Measurements from ENCODE around the gene ANXA8. TPM values are rescaled to one million over a fixed set of nuclear protein-coding genes. Genes with fewer than 3 reads are reported as not detected.
"Not testable (repeated sequence)": the region's sequence is repeated elsewhere in the genome, so short reads cannot be mapped to it uniquely, and the experiment has no call there.

The ANXA8 gene, protein sequence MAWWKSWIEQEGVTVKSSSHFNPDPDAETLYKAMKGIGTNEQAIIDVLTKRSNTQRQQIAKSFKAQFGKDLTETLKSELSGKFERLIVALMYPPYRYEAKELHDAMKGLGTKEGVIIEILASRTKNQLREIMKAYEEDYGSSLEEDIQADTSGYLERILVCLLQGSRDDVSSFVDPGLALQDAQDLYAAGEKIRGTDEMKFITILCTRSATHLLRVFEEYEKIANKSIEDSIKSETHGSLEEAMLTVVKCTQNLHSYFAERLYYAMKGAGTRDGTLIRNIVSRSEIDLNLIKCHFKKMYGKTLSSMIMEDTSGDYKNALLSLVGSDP
- under 0.01 TPM in 1 of 2 replicates, not detected in the other for total RNA-seq

DNA sequence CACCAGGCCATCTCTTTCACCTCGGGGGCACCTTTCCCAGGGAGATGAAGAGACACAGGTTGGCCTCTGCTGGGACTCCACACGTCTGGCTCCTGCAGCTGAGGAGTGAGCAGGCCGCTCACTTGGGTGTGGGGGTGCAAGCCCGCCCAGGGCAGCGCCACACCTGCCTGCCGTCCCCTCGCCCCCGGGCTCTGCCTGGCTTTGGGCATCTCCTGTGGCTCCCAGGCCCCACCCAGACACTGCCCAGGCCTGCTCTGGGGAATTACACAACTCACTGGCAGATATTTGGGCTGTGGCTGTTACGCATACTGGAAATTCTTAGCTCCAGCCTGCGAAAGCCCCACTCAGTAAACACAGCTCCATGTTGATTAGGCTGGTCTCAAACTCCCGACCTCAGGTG lies at the start of gene ANXA8:
ANXA8 (minus strand) TSS at position 193 of the 400 bp plus-strand sequence; CDS start at position 11, 182 bp downstream.
- not testable (repeated sequence) for DNase-seq (ENCODE audit: low read depth in 2 of 2)

DNA sequence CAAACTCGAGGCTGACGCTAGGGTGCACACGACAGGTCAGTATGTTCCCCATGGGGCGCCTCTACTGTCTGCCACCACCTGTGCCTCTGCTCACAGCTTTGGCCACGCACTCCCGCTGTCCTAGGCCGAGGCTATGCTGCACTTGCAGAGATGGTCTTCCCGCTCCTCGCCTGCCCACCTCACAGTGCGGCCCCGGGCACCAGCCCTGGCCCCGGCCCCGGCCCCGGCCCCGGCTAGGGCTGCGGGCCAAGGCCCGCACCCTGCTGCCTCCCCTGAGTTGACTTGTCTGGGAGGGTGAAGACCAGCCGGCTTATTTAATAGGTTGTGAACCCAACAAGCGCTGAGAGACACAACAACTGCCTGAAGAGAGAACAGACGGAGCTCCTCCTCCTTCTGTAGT lies 39.6 kb upstream of the ANXA8 start, which contains the start of gene AGAP9:
AGAP9 (minus strand) TSS at position 164 of the 400 bp plus-strand sequence; CDS start at position 52, 112 bp downstream.
- not testable (repeated sequence) for DNase-seq (ENCODE audit: low read depth in 2 of 2)

DNA sequence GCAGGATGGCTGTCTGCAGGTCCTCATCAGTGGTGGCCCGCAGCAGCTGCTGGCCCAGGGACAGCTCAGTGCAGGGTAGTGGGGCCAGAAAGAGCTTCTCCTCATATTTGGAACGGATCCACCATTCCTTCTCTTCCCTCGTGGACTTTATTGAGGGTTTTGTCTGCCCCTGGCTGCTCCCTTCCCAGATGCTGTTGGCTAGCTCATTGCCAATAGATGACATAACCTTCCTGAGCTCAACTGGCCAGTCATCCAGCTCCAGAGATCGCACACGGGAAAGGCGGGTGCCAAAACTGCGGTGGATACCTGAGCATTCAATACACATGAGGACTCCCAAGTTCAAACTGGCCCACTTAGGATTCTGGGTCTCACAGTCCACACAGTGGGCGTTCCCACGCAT lies 18.4 kb upstream of the ANXA8 start:
- not testable (repeated sequence) for DNase-seq (ENCODE audit: low read depth in 2 of 2)

DNA sequence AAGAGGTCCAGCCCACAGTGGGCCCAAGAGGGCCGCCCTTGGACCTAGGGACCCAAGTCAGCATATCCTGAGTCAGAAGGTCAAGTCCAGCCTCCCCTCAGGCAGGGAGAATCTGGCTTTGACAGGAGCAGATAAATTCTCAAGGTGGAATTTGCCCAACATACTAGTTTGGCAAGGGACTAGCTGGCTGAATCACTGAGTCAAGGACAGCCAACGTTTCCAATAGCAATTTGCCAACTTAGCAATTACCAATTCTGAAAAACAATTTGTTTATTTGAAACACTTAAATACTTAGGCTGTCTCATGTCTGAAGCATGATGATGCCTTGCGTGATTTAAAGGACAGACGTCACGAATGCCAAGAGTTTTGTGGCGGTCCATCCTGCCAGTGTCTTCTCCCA lies 10.3 kb upstream of the ANXA8 start:
- not testable (repeated sequence) for DNase-seq (ENCODE audit: low read depth in 2 of 2)

DNA sequence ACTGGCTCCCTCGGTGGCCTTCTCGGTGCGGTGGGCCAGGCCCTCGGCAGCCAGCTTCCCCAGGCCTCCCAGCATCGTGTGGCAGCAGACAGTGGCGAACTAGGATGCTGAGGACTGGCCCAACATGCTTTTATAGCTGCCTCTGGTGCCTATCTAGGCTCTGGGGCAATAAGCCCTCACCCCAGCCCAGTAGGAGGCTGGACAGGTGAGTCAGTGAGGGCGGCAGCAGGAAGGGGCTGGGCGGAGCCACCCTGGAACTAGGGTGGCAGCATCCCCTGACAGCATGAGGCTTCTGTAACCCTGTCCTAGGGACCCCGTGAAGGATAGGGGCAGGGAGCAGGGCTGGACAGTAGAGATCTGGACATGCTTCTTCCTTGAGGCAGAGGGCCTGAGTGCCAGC lies 7.7 kb upstream of the ANXA8 start, which contains the start of gene FAM25G:
FAM25G (minus strand) TSS at position 101 of the 400 bp plus-strand sequence; CDS start at position 75, 26 bp downstream.
- not testable (repeated sequence) for DNase-seq (ENCODE audit: low read depth in 2 of 2)

DNA sequence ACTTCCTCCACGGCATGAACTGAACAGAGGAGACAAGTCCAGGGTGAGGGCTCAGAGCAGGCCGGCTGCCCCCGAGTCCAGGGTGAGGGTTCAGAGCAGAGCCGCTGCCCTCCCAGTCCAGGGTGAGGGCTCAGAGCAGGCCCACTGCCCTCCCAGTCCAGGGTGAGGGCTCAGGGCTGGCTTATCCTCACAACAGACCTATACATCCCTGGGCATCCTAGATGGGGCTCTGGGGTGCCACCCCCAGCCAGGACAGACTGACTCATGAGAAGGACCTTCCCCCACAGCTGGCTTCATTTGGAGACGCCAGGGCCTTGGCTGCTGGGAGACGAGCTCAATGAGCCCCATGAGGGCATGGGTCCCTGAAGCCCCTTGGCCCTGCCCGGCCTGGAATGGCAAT lies 5.7 kb upstream of the ANXA8 start:
- DNase-seq (ENCODE audit: low read depth in 2 of 2), result not testable (repeated sequence)

DNA sequence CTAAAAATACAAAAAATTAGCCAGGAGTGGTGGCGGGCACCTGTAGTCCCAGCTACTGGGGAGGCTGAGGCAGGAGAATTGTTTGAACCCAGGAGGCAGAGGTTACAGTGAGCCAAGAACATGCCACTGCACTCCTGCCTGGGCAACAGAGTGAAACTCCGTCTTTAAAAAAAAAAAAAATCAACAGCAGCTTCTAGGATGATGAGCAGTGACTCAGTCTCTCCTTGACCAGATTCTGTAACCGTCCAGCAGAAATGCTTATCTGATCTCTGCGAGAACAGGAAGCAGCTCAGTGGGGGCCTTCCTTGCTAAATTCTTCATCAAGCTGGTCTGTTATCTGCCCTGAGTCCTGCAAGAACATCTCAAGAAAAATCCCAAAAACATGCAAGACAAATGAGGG lies 2.0 kb upstream of the ANXA8 start:
- DNase-seq (ENCODE audit: low read depth in 2 of 2), result peak in 1 of 2 donors; percentile 16

DNA sequence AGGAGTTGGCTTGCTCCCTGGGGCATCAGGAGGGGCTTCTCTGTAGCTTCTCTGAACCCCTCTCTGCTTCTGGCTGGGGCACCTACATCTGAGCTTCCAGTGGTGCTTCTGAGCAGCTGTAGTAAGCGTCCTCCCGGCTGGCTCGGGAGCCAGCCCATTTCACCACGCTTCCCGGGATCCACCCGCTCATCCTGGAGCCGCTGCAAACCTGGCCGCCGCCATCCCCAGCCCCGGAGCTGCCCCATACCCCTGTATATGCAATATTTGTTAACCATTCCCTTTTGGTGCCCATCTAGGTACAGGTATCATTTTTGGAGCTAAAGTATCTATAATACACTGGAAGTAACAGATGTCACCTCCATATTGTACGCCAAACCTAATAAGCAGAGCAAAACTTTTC lies 871 bp upstream of the ANXA8 start:
- DNase-seq (ENCODE audit: low read depth in 2 of 2), result not testable (repeated sequence)

DNA sequence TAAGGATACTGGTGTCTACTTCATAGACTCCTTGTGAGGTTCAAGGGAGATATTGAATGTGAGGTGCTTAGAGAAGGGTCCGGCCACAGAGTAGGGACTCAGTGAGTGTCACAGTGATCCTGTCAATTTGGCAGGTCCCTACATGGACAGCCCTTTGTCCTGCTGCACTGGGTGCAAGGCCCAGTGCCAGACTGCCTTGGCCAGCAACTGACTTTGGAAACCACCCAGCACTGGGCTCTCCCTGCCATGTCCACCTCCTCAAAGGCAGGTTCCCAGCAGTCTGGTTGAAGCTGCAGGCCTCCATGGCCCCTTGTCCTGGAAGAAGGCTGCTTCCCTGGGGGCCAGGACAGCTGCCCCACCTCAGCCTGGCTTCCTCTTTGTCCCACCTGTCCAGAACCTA lies 1.5 kb downstream of the ANXA8 start:
- DNase-seq (ENCODE audit: low read depth in 2 of 2), result not testable (repeated sequence)

DNA sequence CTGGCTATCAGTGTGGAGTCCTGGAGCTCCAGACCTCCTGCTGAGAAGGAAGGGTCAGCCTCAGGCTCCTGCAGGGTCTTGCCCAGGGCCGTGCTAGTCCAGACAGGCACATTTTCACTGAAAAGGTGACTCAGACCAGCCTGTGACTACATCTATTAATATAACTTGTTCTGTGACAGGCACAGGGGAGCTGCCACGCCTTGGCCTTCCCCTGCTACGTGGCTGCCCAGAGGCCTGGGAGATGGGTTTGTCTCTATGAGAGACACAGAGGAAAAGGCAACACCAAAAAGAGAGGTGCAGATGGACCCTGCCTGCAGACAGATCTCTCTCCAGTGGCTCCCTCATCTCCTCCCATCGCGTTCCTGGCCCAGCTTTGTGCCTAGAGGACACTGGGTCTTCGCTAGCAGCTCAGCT lies 2.1 kb downstream of the ANXA8 start:
- not testable (repeated sequence) for DNase-seq (ENCODE audit: low read depth in 2 of 2)

DNA sequence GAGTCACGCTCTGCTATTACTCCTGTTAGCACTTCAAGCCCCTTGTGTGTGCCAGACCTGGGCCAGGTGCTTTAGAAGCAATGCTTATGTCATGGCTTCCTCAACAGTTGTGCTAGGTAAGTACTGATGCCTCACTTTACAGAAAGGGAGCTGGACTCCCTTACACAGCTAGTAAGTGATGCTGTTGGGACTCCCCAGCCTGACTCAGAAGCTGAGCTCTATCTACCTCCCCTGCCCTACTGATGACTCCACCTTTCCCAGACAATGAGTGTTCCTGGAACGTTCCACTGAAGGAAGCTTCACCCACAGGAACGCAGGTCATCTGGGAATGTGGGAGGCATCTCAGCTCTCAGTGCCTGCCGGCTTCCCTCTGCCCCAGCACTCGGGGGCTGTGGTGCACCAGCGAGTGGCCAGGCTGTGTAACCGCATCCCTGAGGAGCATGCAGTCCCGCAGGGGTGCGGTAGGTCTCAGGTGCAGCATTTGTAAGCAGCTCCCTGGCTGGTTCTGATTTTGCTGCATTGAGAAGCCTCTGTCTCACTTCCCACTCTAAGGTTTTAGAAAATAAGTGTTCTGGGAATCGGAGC lies 2.6 kb downstream of the ANXA8 start:
- DNase-seq (ENCODE audit: low read depth in 2 of 2), result not testable (repeated sequence)

DNA sequence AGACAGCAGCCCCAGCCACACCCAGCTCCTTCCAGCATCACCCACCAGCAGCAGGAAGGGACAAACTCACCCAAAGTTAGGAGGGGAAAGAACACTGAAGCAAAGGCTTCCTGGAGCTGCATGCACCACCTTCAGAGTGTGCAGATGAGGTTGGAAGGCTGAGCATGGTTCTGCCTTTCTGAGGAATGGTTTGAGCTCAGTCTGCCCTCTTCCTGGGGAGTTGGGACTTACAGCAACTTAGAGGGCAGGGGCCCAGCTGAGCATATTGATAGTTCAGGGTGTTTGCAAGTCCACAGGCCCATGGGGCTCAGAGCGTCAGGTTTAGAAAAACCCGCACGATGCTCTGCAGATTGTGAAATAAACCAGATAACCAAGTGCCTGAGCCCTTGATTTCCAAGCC lies 3.8 kb downstream of the ANXA8 start:
- not testable (repeated sequence) for DNase-seq (ENCODE audit: low read depth in 2 of 2)

DNA sequence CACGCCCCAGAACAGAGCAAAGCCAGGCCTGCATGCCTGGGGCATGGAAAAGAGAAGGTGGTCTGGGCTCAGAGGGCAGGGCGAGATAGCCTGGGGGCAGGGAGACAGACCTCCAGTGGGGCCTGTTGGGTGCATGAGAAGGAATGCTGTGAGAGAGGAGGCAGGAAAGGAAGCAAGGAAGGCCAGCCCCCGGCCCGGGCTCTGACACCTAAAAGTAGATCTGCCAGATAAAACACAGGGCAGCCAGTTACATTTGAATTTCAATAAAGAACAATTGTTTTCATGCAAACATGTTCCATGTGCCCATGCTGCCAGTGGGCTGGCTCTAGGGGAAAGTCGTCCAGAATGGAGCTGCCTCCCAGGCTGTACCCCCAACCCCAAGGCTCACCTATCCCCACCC lies 5.8 kb downstream of the ANXA8 start:
- not testable (repeated sequence) for DNase-seq (ENCODE audit: low read depth in 2 of 2)

DNA sequence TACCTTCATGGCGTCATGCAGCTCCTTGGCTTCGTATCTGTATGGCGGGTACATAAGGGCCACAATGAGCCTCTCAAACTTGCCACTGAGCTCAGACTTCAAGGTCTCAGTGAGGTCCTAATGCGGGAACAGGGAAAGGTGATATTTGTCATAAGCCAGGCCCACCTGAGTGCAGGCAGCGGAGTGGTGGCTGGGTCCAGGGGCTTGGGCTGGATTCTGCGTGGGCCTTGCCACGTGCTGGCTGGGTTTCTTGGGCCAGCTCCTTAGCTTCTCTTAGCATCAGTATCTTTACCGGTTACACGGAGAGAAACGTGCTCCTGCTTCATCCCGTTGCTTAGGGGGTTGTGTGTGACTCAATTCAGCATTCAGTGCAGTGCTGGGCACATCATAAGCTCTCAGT lies 6.8 kb downstream of the ANXA8 start:
- not testable (repeated sequence) for DNase-seq (ENCODE audit: low read depth in 2 of 2)

DNA sequence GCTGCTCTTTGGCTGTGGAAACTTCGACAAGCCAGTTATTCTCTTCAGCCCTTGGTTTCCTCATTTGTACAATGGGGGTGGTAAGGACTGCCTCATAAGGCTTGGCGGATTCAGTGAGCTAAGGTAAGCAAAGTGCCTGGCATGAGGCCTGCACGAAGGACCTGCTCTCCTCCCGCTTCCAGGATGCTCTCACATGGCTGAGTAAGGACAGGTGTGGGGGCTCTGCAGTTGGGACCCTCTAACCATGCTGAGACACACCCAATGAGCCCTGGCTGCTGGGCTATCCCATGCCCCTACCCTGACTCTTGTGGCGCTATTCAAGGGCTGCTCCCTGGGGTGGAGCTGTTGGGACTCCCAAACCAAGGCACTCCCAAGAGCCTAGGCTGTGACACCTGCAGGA lies 8.8 kb downstream of the ANXA8 start:
- DNase-seq (ENCODE audit: low read depth in 2 of 2), result not testable (repeated sequence)

DNA sequence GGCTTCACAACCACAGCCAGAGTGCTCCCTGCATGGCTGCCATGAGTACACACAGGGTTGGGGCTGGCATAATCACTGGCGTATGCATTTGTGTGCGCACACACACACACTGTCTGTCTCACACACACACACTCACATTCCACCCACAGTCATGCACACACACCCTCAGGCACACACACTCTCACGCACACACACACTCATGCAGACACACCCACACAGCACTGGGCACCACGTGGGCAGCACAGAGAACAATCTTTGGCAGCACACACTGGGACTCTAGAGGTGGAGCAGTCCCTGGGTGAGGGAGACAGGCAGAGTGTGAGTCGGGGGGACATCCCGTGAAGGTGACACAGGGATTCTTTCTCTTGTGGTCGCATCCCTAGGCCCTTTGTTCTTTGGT lies 10.4 kb downstream of the ANXA8 start:
- DNase-seq (ENCODE audit: low read depth in 2 of 2), result not testable (repeated sequence)

DNA sequence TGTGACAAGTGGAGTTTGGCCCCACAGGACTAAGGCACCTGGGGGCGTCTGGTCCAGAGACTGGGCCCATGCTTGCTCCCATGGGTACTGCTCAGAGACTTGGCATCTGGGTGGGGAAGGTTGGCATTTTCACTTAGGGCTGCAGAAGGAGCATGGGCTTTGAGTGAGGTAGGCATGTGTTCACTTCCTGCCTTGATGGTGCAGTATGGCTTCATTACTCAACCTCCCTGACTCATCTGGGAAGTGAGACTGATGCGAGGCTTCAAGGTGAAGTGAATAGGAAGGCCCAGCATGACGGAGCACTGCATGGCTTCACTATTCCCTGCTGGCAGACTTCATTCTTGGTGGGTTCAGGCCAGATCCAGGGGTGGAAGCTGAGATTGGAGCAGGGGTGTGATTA lies 11.3 kb downstream of the ANXA8 start:
- not testable (repeated sequence) for DNase-seq (ENCODE audit: low read depth in 2 of 2)

DNA sequence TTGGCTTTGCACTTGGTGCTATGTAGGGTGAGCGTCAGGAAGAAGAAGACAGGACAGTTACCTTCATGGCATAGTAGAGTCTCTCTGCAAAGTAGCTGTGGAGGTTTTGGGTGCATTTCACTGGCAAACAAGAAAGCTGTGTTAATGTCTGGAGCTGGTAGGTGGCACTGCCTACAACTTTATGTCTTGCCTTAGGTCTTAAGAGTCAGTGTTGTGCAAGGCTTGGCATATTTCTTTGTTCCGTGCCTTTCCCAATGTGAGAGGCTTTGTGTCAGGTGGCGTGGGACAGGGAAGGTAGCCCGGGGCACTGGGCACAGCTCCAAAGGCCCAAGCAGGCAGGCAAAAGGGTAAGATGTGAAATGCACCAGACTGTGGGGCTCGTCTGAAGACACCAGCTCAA lies 11.8 kb downstream of the ANXA8 start:
- not testable (repeated sequence) for DNase-seq (ENCODE audit: low read depth in 2 of 2)

DNA sequence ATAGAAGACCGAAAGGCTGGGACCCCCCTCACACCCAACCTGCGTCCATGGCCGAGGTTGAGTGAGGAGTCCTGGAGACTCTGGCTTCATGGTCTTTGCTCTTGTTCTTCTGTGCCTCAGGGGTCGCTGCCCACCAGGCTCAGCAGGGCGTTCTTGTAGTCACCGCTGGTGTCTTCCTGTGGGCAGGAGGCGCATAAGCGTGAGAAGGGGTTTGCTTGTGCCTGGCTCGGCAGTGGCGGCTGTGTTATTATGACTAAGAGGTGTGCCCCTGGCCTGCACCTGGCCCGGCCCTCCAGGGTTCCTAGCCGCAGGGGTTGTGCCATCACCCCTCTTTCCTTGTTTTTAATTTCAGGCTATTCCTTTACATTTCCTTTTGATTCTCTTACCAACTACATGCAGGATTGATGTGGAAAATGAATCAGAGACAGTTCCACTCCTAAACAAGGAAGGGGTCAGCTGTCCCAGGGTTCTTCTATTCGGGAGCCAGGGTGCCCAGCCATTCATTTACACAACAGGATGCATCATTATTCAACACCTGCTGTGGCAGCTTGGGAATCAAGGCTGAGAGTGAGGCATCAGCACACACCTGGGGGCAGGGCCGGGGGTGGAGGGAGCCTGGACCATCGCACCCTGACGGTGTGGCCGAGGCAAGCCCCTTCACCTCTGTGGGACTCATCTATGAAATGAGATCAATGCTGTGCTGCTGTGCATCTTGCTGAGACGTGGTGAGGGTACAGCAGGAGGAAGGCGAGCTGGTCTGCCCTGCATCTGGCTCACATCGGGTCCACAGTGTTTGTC lies 15.0 kb downstream of the ANXA8 start:
- not testable (repeated sequence) for DNase-seq (ENCODE audit: low read depth in 2 of 2)

DNA sequence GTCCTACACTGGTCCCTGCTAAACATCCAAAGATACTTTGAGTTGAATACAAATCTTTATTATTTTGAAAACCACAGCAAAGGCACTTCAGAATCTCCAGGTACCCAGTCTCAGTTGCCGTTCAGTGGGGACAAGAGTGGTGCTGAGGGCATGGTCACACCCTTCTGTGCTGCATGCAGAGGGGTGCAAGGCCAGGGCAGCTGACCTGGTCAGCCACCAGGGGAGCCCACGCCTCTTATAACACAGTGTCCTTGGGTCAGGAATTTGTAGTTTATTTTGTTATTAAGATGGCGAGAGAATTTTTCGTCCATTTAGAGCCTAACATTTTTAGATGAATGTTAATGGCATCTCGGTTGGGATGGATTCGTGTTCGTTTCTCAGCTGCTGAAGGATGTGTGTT lies 16.0 kb downstream of the ANXA8 start:
- not testable (repeated sequence) for DNase-seq (ENCODE audit: low read depth in 2 of 2)

DNA sequence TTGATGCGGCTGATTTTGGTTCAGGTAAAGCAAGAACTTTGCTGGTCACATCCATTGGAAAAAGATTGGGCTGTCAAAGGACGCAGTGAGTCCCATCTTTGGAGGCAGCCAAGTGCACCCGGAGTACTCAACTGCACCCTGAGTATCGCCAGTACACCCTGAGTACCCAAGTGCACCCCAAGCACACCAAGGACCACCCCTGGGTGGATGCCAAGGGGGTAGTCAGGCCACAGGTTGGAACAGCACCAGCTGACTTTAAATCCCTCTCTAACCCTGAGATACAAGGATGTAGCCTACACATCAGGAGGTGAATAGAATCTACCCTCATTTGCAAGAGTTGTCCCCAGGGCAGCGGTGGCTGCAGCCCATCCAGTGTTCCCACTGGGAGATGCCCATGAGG lies 16.5 kb downstream of the ANXA8 start:
- not testable (repeated sequence) for DNase-seq (ENCODE audit: low read depth in 2 of 2)
